Measurements from ENCODE around the gene KRAS. TPM values are rescaled to one million over a fixed set of nuclear protein-coding genes. Genes with fewer than 3 reads are reported as not detected.
A peak's percentile ranks its signal among the peaks of the same experiment; 100 is the strongest.

Gene KRAS
- total and polyA plus RNA-seq, 2 of the 4 experiments (the other 2 are of a cell fraction), result 9.3 to 10.7 TPM

- peaks cover 6% of the 10 kb centered on the region for H3K36me3 ChIP-seq (ENCODE audit: control insufficient read depth, insufficient read depth, low read length)
- no peak overlapping the region for H3K4me2 ChIP-seq (ENCODE audit: low read depth, low read length)
- H3K4me1 ChIP-seq (ENCODE audit: control insufficient read depth, insufficient read depth, low read length), result no peaks in the 10 kb centered on the region
- H2BK5ac ChIP-seq (ENCODE audit: low read depth, low read length, poor library complexity, severe bottlenecking), result no peak overlapping the region
- intact Hi-C loops (cut with micrococcal nuclease), result no loop called here
- H4K91ac ChIP-seq (ENCODE audit: insufficient read depth, low read depth, low read length), result no peak overlapping the region
- no peak overlapping the region for H2BK120ac ChIP-seq (ENCODE audit: low read depth, low read length)
- no peak overlapping the region for H3K18ac ChIP-seq (ENCODE audit: low read depth, low read length)
- no peak overlapping the region for H3K4ac ChIP-seq (ENCODE audit: low read depth, low read length)
- no peak overlapping the region for H3K23ac ChIP-seq (ENCODE audit: low read depth, low read length)
- no peak overlapping the region for H3K14ac ChIP-seq (replicated peaks; ENCODE audit: low read depth, low read length)
- TF ChIP-seq NFE2L2 (IDR thresholded peaks at IDR 0.05; ENCODE audit: low read depth, low read length) (0 out of 2 replicates have a peak, but pooled peaks have one; percentile 23), FOS (IDR thresholded peaks at IDR 0.05; ENCODE audit: low read depth, low read length) (no peak), USF2 (IDR thresholded peaks at IDR 0.05; ENCODE audit: low read depth, low read length) (no peak), RCOR1 (IDR thresholded peaks at IDR 0.05; ENCODE audit: insufficient replicate concordance, low read length) (no peak)
- H4K20me1 ChIP-seq (ENCODE audit: insufficient read depth, low read length), result no peaks in the 10 kb centered on the region
- H3K4me3 ChIP-seq (ENCODE audit: insufficient read depth, low read depth, low read length), result no peak overlapping the region
- ChIA-PET CTCF (interaction anchor here (1.3 kb wide), 1 partner anchor 174 kb away, joined by 3 read pairs; no protein-coding TSS in a partner anchor), POLR2A (ENCODE audit: unreplicated experiment) (no interaction called here)
- peaks cover 14 to 31% of the 10 kb centered on the region in 2 experiments; a peak in 3 of 4 replicates for H3K79me1 ChIP-seq (ENCODE audit: low read depth in 1 of 2, low read length in 2 of 2)
- dilution Hi-C loops (cut with HindIII; ENCODE audit: low sequenced_read_pairs, unreplicated experiment), result no loop called here
- H2AK5ac ChIP-seq (ENCODE audit: low read depth, low read length), result no peak overlapping the region
- no peak overlapping the region for H3K56ac ChIP-seq (ENCODE audit: extremely low read depth, insufficient read depth, low read length)
- H3K9me3 ChIP-seq (ENCODE audit: control insufficient read depth, insufficient read depth, low read length), result no peaks in the 10 kb centered on the region
- no peak overlapping the region for H2BK15ac ChIP-seq (ENCODE audit: low read depth, low read length)
- no peak overlapping the region for H2AK9ac ChIP-seq (replicated peaks; ENCODE audit: low read depth, low read length, poor library complexity)
- no peak overlapping the region for H3K9ac ChIP-seq (ENCODE audit: low read depth, low read length)
- no peak overlapping the region for H3K27ac ChIP-seq (ENCODE audit: insufficient read depth, low read length)
- WGBS, 2 experiments (ENCODE audit: extremely low coverage in 2 of 2, insufficient read length in 1 of 2), result no CpG with 5 or more reads among the region's 1 CpG
- no peak overlapping the region for H4K5ac ChIP-seq (ENCODE audit: low read depth, low read length)
- H4K8ac ChIP-seq (ENCODE audit: low read depth in 2 of 2, low read length in 2 of 2), result no peak overlapping the region
- no peak overlapping the region for H2BK20ac ChIP-seq (ENCODE audit: low read depth, low read length)
- peaks cover 3% of the 10 kb centered on the region; the same call in 1 of the 2 replicates for H3K9me1 ChIP-seq (ENCODE audit: insufficient read depth, low read length)
- H2AFZ ChIP-seq (replicated peaks; ENCODE audit: low read length, poor library complexity), result no peak overlapping the region
- DNase-seq, result no peak
- BruUV-seq (replicated peaks), result no TSS peak
- H3K27me3 ChIP-seq (ENCODE audit: control insufficient read depth, insufficient read depth, low read length), result no peaks in the 10 kb centered on the region
- ATAC-seq (ENCODE audit: low read depth), result no peak
- in situ Hi-C loops (cut with MboI; ENCODE audit: low sequenced_read_pairs), result no loop called here
These were observed 37.4 kb downstream of the KRAS start for GRCh38 chr12:25213338-25213737.
